Transverse colon (tissue), 3 donors: ENCODE results near the gene AFF1.

Experiments used
- CTCF ChIP-seq, 5 experiments: fragments of 200-600 bp in 3 of 5; fragments of 450-650 bp in 2 of 5; sonication (generic) in 3 of 5; IDR thresholded peaks; 1 replicate in 2 of 5; 2 replicates in 3 of 5; pipeline ENCODE4 v1.5.1; 2016 to 2017; ENCODE audit warnings: antibody characterized with exemption in 5 of 5, inconsistent platforms in 3 of 5, mild to moderate bottlenecking in 2 of 5, moderate library complexity in 1 of 5
- POLR2A ChIP-seq: fragments of 450-650 bp; IDR thresholded peaks from one replicate; pipeline ENCODE4 v1.6.1; 2016; ENCODE audit warnings: antibody characterized with exemption, mild to moderate bottlenecking, moderate library complexity

GRCh38 chr4:87103086-87103485 is 168.3 kb downstream of the AFF1 start:
- TF ChIP-seq CTCF (IDR thresholded peaks at IDR 0.05): no peak
- no peak for TF ChIP-seq POLR2A
